Heart right ventricle (tissue), 16 donors: ENCODE measurements around the gene STX17. TPM values are rescaled to one million over a fixed set of nuclear protein-coding genes. Genes with fewer than 3 reads are reported as not detected.

ENCODE experiments used
- ATAC-seq, 8 donors: fragments of 200-7000 bp; cut with Tn5 transposase; one replicate each; pipeline ENCODE4 v1.9.1; 2020; ENCODE audit warnings: mild to moderate bottlenecking in 8 of 8, moderate library complexity in 8 of 8, moderate number of reproducible peaks in 1 of 8
- DNase-seq, 2 donors: peaks; one replicate each; pipeline ENCODE4 v3.0.0-alpha.2; 2020
- H3K27ac ChIP-seq, 10 donors: fragments of 200-600 bp; sonication (generic) in 2 of 10; one replicate each; pipeline versions ENCODE4 v1.5.0 to v1.8.0; 2020 to 2022; ENCODE audit warnings: mild to moderate bottlenecking in 3 of 10
- H3K27me3 ChIP-seq, 7 donors: fragments of 200-600 bp; one replicate each; pipeline ENCODE4 v1.8.0; 2021 to 2022; ENCODE audit warnings: mild to moderate bottlenecking in 2 of 7
- H3K36me3 ChIP-seq, 9 donors: fragments of 200-600 bp; sonication (generic) in 1 of 9; one replicate each; pipeline versions ENCODE4 v1.5.0 to v1.8.0; 2020 to 2022; ENCODE audit warnings: mild to moderate bottlenecking in 2 of 9
- H3K4me1 ChIP-seq, 9 donors: fragments of 200-600 bp; sonication (generic) in 1 of 9; one replicate each; pipeline versions ENCODE4 v1.5.0 to v1.8.0; 2020 to 2022; ENCODE audit warnings: mild to moderate bottlenecking in 4 of 9
- H3K4me3 ChIP-seq, 10 donors: fragments of 200-600 bp; sonication (generic) in 2 of 10; one replicate each; pipeline versions ENCODE4 v1.5.0 to v1.8.0; 2020 to 2022; ENCODE audit warnings: mild to moderate bottlenecking in 7 of 10, moderate library complexity in 2 of 10
- H3K9me3 ChIP-seq, 11 donors: fragments of 200-600 bp in 10 of 11; sonication (generic) in 2 of 11; one replicate each; pipeline versions ENCODE4 v1.5.0 to v1.8.0; 2013 to 2022; ENCODE audit warnings: mild to moderate bottlenecking in 2 of 11, control low read depth in 1 of 11, moderate library complexity in 1 of 11
- CTCF ChIP-seq, 9 donors: fragments of 200-600 bp; sonication (generic) in 2 of 9; IDR thresholded peaks; one replicate each; pipeline versions ENCODE4 v1.5.0 to v1.8.0; 2021 to 2022; ENCODE audit warnings: antibody characterized with exemption in 9 of 9, mild to moderate bottlenecking in 5 of 9, moderate library complexity in 1 of 9
- WGBS, 2 donors: extraction: QIAGEN DNeasy Blood & Tissue Kit; methylation state at CpG; one replicate each; pipeline ENCODE4 v1.1.7; 2013; ENCODE audit warnings: inconsistent platforms in 1 of 2; 5-methylcytosine and 5-hydroxymethylcytosine counted together
- intact Hi-C, 10 donors: fragments of 100-400 bp; cut with DNase I; formaldehyde crosslinking; loops; one replicate each; pipeline versions ENCODE4 v1.11.1 to v1.14.2; 2022
- polyA plus RNA-seq, 2 donors: library from polyadenylated mRNA; stranded (reverse); fragments of 200-250 nt; gene quantifications; one replicate each; pipeline ENCODE4 v1.2.3, GENCODE V29; 2013
- total RNA-seq, 10 donors: library from RNA; stranded (reverse); fragmentation: NEBNext Ultra II Directional in 3 of 10; extraction: Animal tissue kit (Norgen Biotek cat#: 25700) in 3 of 10; gene quantifications; one replicate each; pipeline versions ENCODE4 v1.2.1 to v1.2.4, GENCODE V29; 2021 to 2023
- donor health status: Arrhythmogenic right ventricular cardiomyopathy.
- donor health status: ischemic (EF 13 %, LVEDD 7.1; RV severe dilation, severe dysfunction).
- donor health status: healthy with polysubstance abuse.
- donor health status: DM: no; HTN: yes; CAD: no.
- donor health status: DM: no; HTN: no; CAD: no.
- donor health status: ischemic (EF 25% LVEDD 6.9; RV normal size, moderate dysfunction).
- donor health status: ischemic (EF 25% LVEDD 5.7; RV mildly dilated, moderate dysfunction).
- donor health status: healthy.
- donor health status: DM: yes; HTN: yes; CAD: no.
- donor health status: Ischemic cardiomyopathy.
- donor health status: ischemic (EF 35%, LVEDD 5.7; RV mildly dilated, moderate dysfunction).
- donor health status: nonischemic (EF 11% LVEDD 7.7; RV severe dilation, severe dysfunction).
- donor health status: DM: yes; HTN: yes; CAD: no.
- donor health status: PGD.
- donor health status: ischemic (EF 29% LVEDD 5.4; RV normal size, mild dysfunction).
- donor health status: nonischemic (EF 23%, LVEDD 6.1; RV moderate dilation, normal function).

Gene STX17
- total and polyA plus RNA-seq, 12 donors: 4.1 to 31.1 (median 23.5) TPM

GRCh38 chr9:99964336-99964735 is 57.9 kb downstream of the STX17 start:
- Histone ChIP-seq H3K27me3 (no peaks in the 10 kb centered on the region), H3K36me3 (peaks cover 0 to 82% (median 26%) of the 10 kb centered on the region in 9 donors), H3K27ac (no peak overlapping the region), H3K4me1 (no peaks in the 10 kb centered on the region), H3K4me3 (no peak overlapping the region), H3K9me3 (no peaks in the 10 kb centered on the region)
- ATAC-seq (no peak), DNase-seq (no peak)
- intact Hi-C loops: no loop called here
- WGBS, 2 donors: 88 to 96% methylated on average over 1 of the region's 1 CpG
- no peak for TF ChIP-seq CTCF (IDR thresholded peaks at IDR 0.05)

- Histone ChIP-seq H3K9me3 (no peaks in the 10 kb centered on the region), H3K36me3 (peaks cover 0 to 81% (median 23%) of the 10 kb centered on the region in 9 donors), H3K27me3 (no peaks in the 10 kb centered on the region), H3K4me3 (no peak overlapping the region), H3K27ac (no peak overlapping the region), H3K4me1 (no peaks in the 10 kb centered on the region)
- ATAC-seq (no peak), DNase-seq (no peak)
- TF ChIP-seq CTCF (IDR thresholded peaks at IDR 0.05): no peak
- intact Hi-C loops: no loop called here
- WGBS, 2 donors: 94 to 99% methylated on average over 2 of the region's 2 CpGs
These were observed 59.5 kb downstream of the STX17 start for GRCh38 chr9:99966001-99966400.

- Histone ChIP-seq H3K27ac (no peak overlapping the region), H3K4me3 (no peak overlapping the region), H3K4me1 (no peaks in the 10 kb centered on the region), H3K36me3 (peaks cover 0 to 74% (median 17%) of the 10 kb centered on the region in 9 donors), H3K27me3 (no peaks in the 10 kb centered on the region), H3K9me3 (no peaks in the 10 kb centered on the region)
- intact Hi-C loops: no loop called here
- ATAC-seq (peak in 1 of 8 donors; percentile 25), DNase-seq (no peak)
- no peak for TF ChIP-seq CTCF (IDR thresholded peaks at IDR 0.05)
- 74% methylated on average over 2 of the region's 2 CpGs for WGBS, 2 donors
These were observed 60.3 kb downstream of the STX17 start for GRCh38 chr9:99966716-99967115.

GRCh38 chr9:99967457-99967856 is 61.0 kb downstream of the STX17 start:
- DNase-seq (no peak), ATAC-seq (no peak)
- no peak overlapping the region for H3K4me3 ChIP-seq
- intact Hi-C loops: no loop called here
- H3K4me1 ChIP-seq: no peaks in the 10 kb centered on the region
- 69% methylated on average over 2 of the region's 2 CpGs for WGBS, 2 donors
- no peak overlapping the region for H3K27ac ChIP-seq
- no peaks in the 10 kb centered on the region for H3K9me3 ChIP-seq
- H3K36me3 ChIP-seq: peaks cover 0 to 74% (median 13%) of the 10 kb centered on the region in 9 donors
- H3K27me3 ChIP-seq: no peaks in the 10 kb centered on the region
- TF ChIP-seq CTCF (IDR thresholded peaks at IDR 0.05): no peak
